ENCODE results near the gene CX3CL1.

Gene CX3CL1

GRCh38 chr16:57403965-57404817, 31.9 kb downstream of the CX3CL1 start, which contains the start of gene CCL17:
CCL17 (plus strand) TSS chr16:57404767; CDS start chr16:57413933, 9,166 bp downstream.
- in situ Hi-C loops (cut with MboI; ENCODE audit: low pct_unique_long_range_greater_than_20kb, low sequenced_read_pairs, unreplicated experiment), result loop anchor here (25.0 kb wide), 1 partner anchor 317 kb away; the partner anchor contains the start of gene CPNE2
- TF ChIP-seq CTCF (IDR thresholded peaks at IDR 0.05; ENCODE audit: extremely low read depth, insufficient read depth, missing control alignments), result no peak
- no peak for DNase-seq (ENCODE audit: low spot score)

DNA sequence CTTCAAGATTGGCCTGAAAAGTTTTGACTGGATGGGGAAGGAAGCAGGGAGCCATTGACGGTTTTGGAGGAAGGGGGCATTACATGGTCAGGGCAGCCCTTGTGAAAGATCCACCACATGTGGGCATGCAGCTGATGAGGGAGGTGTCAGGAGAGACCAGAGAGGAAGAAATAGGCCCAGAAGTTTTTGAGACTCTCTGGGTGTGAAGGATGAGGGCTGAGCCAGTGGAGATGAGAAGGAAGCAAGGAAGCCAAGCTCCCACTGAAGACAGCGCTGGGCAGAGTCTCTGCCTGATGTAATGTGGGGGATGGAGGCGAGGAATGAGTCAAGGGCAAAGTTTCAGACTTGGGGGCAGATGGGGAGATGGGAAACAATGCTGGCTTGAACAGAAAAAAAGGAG, 32.8 kb downstream of the CX3CL1 start:
- no peak for DNase-seq (ENCODE audit: low spot score)
- no peak for TF ChIP-seq CTCF (IDR thresholded peaks at IDR 0.05; ENCODE audit: extremely low read depth, insufficient read depth, missing control alignments)
- in situ Hi-C loops (cut with MboI; ENCODE audit: low pct_unique_long_range_greater_than_20kb, low sequenced_read_pairs, unreplicated experiment), result loop anchor here (25.0 kb wide), 1 partner anchor 318 kb away; the partner anchor contains the start of gene CPNE2

DNA sequence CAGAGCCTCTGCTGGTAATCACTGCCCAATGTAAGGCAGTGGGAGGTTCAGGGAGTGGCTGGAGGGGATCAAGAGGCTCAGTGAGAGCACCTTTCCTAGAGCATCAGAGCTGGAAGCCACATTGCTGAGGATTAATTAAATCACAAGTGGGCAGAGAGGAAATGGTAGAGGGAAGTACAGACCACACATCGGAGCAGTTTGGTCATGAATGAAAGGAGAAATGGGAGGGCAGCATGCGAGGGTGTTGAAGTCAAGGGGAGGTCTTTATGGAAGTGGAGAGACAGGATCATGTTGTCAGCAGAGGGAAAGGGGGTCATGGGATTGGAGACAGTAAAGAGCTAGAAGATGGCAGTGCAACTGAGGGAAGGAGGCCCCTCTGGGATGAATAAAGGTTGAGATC, 34.6 kb downstream of the CX3CL1 start:
- no peak for TF ChIP-seq CTCF (IDR thresholded peaks at IDR 0.05; ENCODE audit: extremely low read depth, insufficient read depth, missing control alignments)
- DNase-seq (ENCODE audit: low spot score), result no peak
- in situ Hi-C loops (cut with MboI; ENCODE audit: low pct_unique_long_range_greater_than_20kb, low sequenced_read_pairs, unreplicated experiment), result loop anchor here (25.0 kb wide), 1 partner anchor 320 kb away; the partner anchor contains the start of gene CPNE2

DNA sequence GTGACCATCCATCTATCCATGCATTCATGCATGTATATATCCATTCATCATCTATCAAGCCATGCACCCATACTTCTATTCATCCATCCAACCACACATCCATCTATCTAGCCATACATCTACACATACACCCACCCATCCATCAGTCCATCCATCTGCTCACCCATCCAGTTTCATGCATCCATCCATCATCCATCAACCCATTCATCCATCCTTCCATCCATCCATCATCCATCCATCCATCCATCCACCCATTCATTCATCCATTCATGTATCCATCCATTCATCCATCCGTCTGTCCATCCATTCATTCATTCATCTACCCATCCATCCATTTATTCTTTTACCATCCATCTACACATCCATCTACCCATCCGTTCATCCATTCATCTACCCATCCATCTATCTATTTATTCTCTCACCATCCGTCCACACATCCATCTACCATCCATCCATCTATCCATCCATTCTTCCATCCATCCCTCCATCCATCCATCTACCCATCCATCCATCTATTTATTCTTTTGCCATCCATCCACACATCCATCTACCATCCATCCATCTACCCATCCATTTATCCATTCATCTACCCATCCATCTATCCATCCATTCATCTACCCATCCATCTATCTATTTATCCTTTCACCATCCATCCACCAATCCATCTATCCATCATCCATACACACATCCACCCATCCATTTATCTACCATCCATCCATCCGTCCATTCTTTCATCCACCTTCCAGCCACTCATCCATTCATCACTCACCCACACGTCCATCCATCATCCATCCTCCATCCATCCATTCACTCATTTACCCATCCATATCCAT, 35.4 kb downstream of the CX3CL1 start:
- no peak for DNase-seq (ENCODE audit: low spot score)
- in situ Hi-C loops (cut with MboI; ENCODE audit: low pct_unique_long_range_greater_than_20kb, low sequenced_read_pairs, unreplicated experiment), result loop anchor here (25.0 kb wide), 1 partner anchor 320 kb away; the partner anchor contains the start of gene CPNE2
- TF ChIP-seq CTCF (IDR thresholded peaks at IDR 0.05; ENCODE audit: extremely low read depth, insufficient read depth, missing control alignments), result no peak

GRCh38 chr16:57409065-57409464, 36.8 kb downstream of the CX3CL1 start:
- DNase-seq (ENCODE audit: low spot score), result no peak
- no peak for TF ChIP-seq CTCF (IDR thresholded peaks at IDR 0.05; ENCODE audit: extremely low read depth, insufficient read depth, missing control alignments)
- in situ Hi-C loops (cut with MboI; ENCODE audit: low pct_unique_long_range_greater_than_20kb, low sequenced_read_pairs, unreplicated experiment), result loop anchor here (25.0 kb wide), 1 partner anchor 322 kb away; the partner anchor contains the start of gene CPNE2

- in situ Hi-C loops (cut with MboI; ENCODE audit: low pct_unique_long_range_greater_than_20kb, low sequenced_read_pairs, unreplicated experiment), result loop anchor here (25.0 kb wide), 1 partner anchor 323 kb away; the partner anchor contains the start of gene CPNE2
- TF ChIP-seq CTCF (IDR thresholded peaks at IDR 0.05; ENCODE audit: extremely low read depth, insufficient read depth, missing control alignments), result no peak
- no peak for DNase-seq (ENCODE audit: low spot score)
Observed at GRCh38 chr16:57409870-57410587, 37.7 kb downstream of the CX3CL1 start.
